Measurements from ENCODE around the gene OTOP1. TPM values are rescaled to one million over a fixed set of nuclear protein-coding genes. Genes with fewer than 3 reads are reported as not detected.

The OTOP1 gene, protein sequence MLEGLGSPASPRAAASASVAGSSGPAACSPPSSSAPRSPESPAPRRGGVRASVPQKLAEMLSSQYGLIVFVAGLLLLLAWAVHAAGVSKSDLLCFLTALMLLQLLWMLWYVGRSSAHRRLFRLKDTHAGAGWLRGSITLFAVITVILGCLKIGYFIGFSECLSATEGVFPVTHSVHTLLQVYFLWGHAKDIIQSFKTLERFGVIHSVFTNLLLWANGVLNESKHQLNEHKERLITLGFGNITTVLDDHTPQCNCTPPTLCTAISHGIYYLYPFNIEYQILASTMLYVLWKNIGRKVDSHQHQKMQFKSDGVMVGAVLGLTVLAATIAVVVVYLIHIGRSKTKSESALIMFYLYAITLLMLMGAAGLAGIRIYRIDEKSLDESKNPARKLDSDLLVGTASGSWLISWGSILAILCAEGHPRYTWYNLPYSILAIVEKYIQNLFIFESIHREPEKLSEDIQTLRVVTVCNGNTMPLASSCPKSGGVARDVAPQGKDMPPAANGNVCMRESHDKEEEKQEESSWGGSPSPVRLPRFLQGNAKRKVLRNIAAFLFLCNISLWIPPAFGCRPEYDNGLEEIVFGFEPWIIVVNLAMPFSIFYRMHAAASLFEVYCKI
- not detected for total RNA-seq

- TF ChIP-seq CTCF (IDR thresholded peaks at IDR 0.05) = no peak
- no peak for ATAC-seq (ENCODE audit: low FRiP score)
- no peak for DNase-seq (ENCODE audit: low spot score)
Measured at GRCh38 chr4:4226606-4227438, at the start of gene OTOP1. Gene OTOP1 (minus strand): TSS chr4:4226929. CDS start chr4:4226864, 65 bp downstream.

DNA sequence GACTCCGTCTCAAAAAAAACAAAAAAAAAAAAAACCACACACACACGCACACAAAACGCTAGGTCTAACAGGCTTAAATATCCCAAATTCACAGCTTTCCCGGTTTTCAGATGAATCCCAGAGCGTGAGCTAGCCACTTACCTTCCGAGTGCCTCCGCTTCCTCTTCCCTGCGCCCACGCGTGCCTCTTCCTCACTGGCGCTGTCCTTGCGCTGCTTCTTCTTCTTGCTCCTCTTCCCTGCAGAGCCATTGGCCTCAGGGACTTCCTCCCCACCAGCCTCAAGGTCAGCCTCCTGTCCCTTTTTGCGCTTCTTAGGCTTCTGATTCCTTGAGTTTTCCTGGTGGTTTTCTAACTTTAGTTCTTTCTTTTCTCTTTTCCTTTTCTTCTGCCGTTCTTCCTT lies 47.5 kb upstream of the OTOP1 start:
- no peak for DNase-seq (ENCODE audit: low spot score)
- no peak for TF ChIP-seq CTCF (IDR thresholded peaks at IDR 0.05)
- ATAC-seq (ENCODE audit: low FRiP score) = no peak

- TF ChIP-seq CTCF (IDR thresholded peaks at IDR 0.05) = no peak
- DNase-seq (ENCODE audit: low spot score) (no peak), ATAC-seq (ENCODE audit: low FRiP score) (no peak)
Measured at GRCh38 chr4:4271912-4272311, 45.2 kb upstream of the OTOP1 start.

GRCh38 chr4:4270529-4270928 lies 43.8 kb upstream of the OTOP1 start:
- TF ChIP-seq CTCF (IDR thresholded peaks at IDR 0.05) = no peak
- ATAC-seq (ENCODE audit: low FRiP score) = no peak
- no peak for DNase-seq (ENCODE audit: low spot score)

DNA sequence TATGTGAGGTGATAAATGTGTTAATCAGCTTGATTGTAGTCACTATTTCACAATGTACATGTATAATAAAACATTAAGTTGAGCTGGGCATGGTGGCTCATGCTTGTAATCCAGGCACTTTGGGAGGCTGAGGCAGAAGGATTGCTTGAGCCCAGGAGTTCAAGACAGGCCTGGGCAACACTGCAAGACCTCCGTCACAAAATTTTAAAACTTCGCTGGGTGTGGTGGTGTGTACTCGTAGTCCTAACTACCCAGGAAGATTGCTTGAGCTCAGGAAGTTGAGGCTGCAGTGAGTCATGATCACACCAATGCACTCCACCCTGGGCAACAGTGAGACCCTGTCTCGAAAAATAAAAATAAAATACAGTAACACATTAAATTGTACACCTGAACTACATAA lies 43.1 kb upstream of the OTOP1 start:
- ATAC-seq (ENCODE audit: low FRiP score) (no peak), DNase-seq (ENCODE audit: low spot score) (no peak)
- no peak for TF ChIP-seq CTCF (IDR thresholded peaks at IDR 0.05)

DNA sequence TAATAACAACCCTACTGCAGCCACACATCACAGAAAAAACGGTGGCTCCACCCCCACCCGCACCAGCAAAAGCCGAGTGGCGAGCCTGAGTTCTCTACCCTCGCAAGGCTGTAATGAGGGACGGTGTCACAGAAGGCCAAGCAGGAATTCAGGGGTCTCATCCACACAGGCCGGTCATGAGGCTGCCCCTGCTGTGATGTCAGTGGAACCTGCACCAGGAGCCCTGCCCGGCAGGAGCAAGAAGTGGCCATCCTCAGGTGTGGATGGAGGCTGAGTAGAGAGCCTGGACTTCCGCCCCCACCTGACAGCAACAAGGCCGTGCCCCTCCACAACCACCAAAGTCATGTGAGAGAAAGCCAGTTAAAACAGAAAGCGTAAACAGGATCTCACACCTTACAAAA lies 42.6 kb upstream of the OTOP1 start:
- no peak for DNase-seq (ENCODE audit: low spot score)
- TF ChIP-seq CTCF (IDR thresholded peaks at IDR 0.05) = no peak
- ATAC-seq (ENCODE audit: low FRiP score) = no peak
